ENCODE measurements around the gene GATC.

The GATC gene

DNA sequence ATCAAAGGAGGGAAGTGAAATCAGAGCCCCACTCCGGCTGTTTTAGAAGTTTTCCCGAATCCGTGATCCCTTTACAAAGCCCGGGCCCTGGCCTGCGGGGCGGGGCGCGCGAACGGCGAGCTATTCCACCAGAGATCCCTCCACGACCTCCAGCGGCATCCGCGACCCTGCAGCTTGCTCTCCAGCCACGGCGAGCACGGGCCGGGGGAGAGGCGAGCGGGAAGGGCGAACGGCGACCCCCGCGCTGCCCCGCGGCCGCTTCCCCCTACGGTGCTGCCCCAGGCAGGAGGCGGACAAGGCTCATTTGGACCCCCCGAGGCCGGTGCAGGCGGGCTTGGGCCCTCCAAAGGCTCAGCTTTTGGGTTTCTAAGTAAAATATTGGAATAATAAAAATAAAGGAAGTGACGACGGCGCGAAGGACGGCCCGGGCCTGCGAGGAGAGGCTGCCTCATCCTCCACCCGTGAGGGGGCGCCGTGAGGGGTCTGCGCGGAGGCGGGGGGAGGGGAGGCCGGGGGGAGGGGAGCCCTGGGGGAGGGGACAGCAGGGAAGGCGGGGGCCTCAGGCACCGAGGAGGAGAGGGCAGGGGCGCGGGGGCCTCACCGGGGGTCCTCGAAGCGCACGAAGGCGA, 22.7 kb downstream of the GATC start:
- H3K27me3 Mint-ChIP-seq = no peaks in the 10 kb centered on the region
- peaks cover 56% of the 10 kb centered on the region for H3K36me3 Mint-ChIP-seq (ENCODE audit: insufficient read depth)
- H3K4me1 Mint-ChIP-seq (ENCODE audit: low read depth in 2 of 2) = peaks cover 41 to 43% of the 10 kb centered on the region in 2 donors
- peak overlapping the region; percentile 91 to 92 for H3K27ac Mint-ChIP-seq
- H3K9me3 Mint-ChIP-seq = no peaks in the 10 kb centered on the region
- DNase-seq = peak in 2 of 3 experiments; percentile 9 to 18
- peak; percentile 38 for ATAC-seq (replicated peaks)
- peak overlapping the region; percentile 88 to 92 for H3K4me3 Mint-ChIP-seq

DNA sequence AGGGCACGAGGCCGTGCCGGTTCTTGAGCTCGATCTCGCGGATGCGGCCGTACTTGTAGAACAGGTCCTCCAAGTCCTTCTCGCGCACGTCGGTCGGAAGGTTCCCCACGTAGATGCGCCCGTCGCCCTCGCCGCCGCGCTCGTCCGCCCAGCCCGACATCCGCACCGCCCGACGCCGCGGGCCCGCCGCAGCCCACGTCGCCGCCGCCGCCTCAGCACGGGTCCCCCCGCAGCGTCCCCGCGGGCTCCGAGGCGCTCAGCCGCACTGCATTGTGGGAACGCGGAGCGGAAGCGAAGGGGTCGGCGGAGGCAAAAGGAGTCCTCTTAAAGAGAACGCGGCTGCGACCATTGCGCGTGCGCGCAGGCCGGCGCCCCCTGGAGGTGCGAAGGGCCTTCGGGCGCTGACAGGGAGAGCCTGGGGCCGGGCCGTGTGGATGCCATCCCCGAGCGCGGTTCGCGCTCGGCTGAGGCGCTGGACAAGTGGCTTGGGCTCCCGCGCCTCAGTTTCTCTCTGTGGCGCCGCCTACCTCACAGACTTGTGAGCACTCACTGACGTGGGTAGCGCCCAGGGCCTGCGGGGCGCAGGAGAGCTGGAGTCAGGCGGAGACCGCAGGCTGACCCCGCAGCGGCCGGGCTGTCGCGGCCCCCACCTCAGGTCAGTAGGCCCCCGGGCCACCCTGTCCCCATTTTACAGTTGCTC, 23.4 kb downstream of the GATC start, which contains the start of gene SRSF9:
Gene SRSF9, minus strand, starts transcription at position 299 of the 700 bp plus-strand sequence. Its CDS starts 139 bp downstream, at position 160.
- peak; percentile 86 for ATAC-seq (replicated peaks)
- DNase-seq = peak; percentile 96 to 97 (median 97)
- Mint-ChIP-seq H3K4me1 (ENCODE audit: low read depth in 2 of 2) (peaks cover 42 to 47% of the 10 kb centered on the region in 2 donors), H3K27ac (peak within 1 kb of the TSS; percentile 91 to 92), H3K27me3 (no peaks in the 10 kb centered on the region), H3K36me3 (ENCODE audit: insufficient read depth) (peaks cover 49% of the 10 kb centered on the region), H3K4me3 (peak within 1 kb of the TSS; percentile 88 to 92), H3K9me3 (no peaks in the 10 kb centered on the region)

DNA sequence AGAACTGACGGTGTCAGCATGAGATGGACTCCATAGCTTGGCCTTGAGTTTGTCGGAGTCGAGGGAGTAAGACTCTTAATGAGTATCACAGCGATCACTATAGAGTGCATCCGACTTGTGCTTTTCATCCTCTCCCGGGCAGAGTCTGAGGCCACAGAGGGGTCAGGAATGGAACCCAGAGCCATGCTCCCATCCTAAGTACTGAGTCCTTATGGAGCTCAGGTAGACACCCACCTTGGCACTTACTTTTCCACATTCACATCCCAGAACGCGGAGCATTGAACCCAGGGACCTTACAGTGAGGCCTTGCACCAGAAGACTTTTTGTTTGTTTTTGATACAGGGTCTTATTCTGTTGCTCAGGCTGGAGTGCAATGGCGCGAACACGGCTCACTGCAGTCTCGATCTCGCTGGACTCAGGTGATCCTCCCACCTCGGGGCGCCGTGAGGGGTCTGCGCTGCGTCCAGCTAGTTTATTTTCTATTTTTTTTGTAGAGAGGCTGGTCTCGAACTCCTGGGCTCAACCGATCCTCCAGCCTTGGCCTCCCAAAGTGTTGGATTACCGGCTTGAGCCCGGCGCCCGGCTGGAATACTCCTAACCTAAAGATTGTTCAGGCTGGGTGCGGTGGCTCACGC, 24.0 kb downstream of the GATC start:
- Mint-ChIP-seq H3K27me3 (no peaks in the 10 kb centered on the region), H3K4me3 (peak overlapping the region; percentile 88 to 92), H3K4me1 (ENCODE audit: low read depth in 2 of 2) (peaks cover 43 to 51% of the 10 kb centered on the region in 2 donors), H3K27ac (peak overlapping the region; percentile 91 to 92), H3K9me3 (no peaks in the 10 kb centered on the region), H3K36me3 (ENCODE audit: insufficient read depth) (peaks cover 43% of the 10 kb centered on the region)
- no peak for DNase-seq
- peak; percentile 11 for ATAC-seq (replicated peaks)

DNA sequence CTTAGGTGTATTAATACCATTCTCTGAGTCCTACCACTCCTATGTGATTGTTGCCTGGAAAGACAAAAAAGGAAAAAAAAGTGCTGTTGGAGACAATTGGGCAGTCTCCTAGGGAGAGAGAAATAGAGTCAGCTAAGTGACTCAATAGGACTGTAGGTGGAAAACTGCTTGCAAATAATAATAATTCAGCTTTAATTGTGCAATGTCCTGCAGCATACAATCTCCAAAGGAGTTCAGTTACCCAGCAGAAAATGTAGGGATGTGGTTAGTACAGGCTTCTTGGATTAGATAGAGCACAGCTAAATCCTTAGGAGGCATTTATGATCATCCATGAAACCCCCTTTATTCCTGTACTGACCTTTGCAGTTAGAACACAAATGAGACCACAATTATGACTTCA, 26.3 kb downstream of the GATC start:
- DNase-seq (no peak), ATAC-seq (replicated peaks) (no peak)
- H3K36me3 Mint-ChIP-seq (ENCODE audit: insufficient read depth) = peaks cover 22% of the 10 kb centered on the region
- no peaks in the 10 kb centered on the region for H3K27me3 Mint-ChIP-seq
- H3K4me1 Mint-ChIP-seq (ENCODE audit: low read depth in 2 of 2) = peaks cover 40 to 47% of the 10 kb centered on the region in 2 donors
- H3K9me3 Mint-ChIP-seq = no peaks in the 10 kb centered on the region
- H3K27ac Mint-ChIP-seq = peak overlapping the region in 1 of 2 donors; percentile 18
- no peak overlapping the region for H3K4me3 Mint-ChIP-seq

DNA sequence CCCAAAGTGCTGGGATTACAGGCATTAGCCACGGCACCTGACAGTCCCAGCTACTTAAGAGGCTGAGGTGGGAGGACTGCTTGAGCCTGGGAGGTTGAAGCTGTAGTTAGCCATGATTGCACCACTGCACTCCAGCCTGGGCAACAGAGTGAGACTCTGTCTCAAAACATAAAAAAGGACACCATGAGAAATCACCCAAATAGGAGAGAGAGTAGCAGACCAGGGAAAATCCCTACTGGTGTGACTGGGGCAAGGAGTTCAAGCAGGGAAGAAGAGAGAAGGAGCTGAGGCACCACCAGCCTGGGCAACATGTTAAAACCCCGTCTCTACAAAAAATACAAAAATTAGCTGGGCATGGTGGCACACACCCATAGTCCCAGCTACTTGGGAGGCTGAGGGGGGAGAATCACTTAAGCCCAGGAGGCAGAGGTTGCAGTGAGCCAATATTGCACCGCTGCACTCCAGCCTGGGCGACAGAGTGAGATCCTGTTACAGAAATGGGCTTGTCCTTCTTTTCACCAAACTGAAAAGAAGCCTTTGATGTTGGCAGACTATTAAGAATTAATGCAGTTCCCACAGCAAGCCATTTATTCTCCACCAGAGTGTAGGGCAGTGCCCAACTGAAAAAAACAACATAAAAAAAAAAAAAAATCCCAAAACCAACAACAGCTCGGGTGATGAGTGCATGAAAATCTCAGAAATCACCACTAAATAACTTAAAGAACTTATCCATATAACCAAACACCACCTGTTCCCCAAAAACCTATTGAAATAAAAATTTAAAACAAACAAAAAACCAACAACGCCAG, 27.8 kb downstream of the GATC start:
- Mint-ChIP-seq H3K27me3 (no peaks in the 10 kb centered on the region), H3K4me1 (ENCODE audit: low read depth in 2 of 2) (peaks cover 29 to 37% of the 10 kb centered on the region in 2 donors), H3K4me3 (no peak overlapping the region), H3K9me3 (no peaks in the 10 kb centered on the region), H3K36me3 (ENCODE audit: insufficient read depth) (peaks cover 14% of the 10 kb centered on the region), H3K27ac (peak overlapping the region in 1 of 2 donors; percentile 65)
- DNase-seq = no peak
- ATAC-seq (replicated peaks) = no peak

DNA sequence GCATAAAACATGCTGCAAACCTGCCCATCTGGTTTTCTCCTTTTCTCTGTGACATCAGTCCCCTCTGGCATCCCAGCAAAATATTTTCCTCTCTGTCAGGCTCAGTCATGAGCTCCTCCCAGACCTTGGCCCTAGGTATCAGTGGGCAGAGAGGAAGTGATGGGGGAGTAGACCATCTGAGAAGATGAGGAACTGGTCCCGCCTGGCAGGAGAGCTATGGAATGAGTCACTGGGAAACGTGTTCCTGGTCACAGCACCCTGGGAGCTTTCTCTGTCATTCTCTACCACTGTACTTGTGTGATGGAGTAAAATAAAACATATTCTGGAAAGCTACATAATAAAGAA, 28.3 kb downstream of the GATC start:
- H3K4me1 Mint-ChIP-seq (ENCODE audit: low read depth in 2 of 2) = peaks cover 31 to 40% of the 10 kb centered on the region in 2 donors
- H3K9me3 Mint-ChIP-seq = no peaks in the 10 kb centered on the region
- no peak overlapping the region for H3K4me3 Mint-ChIP-seq
- H3K36me3 Mint-ChIP-seq (ENCODE audit: insufficient read depth) = peaks cover 11% of the 10 kb centered on the region
- no peak overlapping the region for H3K27ac Mint-ChIP-seq
- no peaks in the 10 kb centered on the region for H3K27me3 Mint-ChIP-seq
- ATAC-seq (replicated peaks) (no peak), DNase-seq (no peak)

DNA sequence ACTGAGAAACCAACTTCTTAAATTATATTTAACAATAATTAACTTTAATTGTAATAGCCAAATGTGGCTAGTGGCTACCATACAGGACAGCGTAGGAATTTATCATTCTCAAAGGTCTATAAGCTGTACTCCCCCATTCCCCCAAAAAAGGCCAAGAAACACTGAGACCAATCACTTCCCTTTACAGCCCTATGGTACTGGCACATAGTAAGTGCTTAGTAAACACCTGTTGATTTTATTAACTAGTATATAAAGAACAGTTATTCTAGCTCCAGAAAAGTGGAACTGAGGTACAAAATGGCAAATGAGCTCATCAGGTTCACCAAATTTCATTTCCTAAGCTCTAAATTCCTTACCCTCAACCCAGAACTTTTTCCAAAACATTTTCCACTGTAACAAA, 29.4 kb downstream of the GATC start:
- Mint-ChIP-seq H3K27ac (no peak overlapping the region), H3K36me3 (ENCODE audit: insufficient read depth) (peaks cover 5% of the 10 kb centered on the region), H3K4me1 (ENCODE audit: low read depth in 2 of 2) (peaks cover 33 to 44% of the 10 kb centered on the region in 2 donors), H3K9me3 (no peaks in the 10 kb centered on the region), H3K4me3 (no peak overlapping the region), H3K27me3 (no peaks in the 10 kb centered on the region)
- DNase-seq (no peak), ATAC-seq (replicated peaks) (no peak)

DNA sequence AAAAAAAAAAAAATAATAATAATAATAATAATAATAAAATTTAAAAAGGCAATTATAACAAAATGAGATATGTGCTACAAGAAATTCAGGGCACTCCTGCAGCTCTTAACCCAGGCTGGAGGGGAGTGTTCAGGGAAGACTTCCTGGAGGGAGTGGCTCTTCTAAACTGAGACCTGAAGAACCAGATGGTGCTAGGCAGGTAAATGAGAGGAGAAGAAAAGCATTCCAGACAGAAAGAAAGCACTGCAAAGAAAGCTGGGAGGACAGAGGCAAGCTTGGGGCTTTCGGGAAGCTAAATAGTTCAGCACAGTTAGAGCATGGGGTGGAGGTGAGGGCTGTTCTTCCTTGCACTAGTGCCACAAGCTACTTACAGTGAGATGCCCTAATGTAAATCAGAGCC, 33.2 kb downstream of the GATC start:
- H3K9me3 Mint-ChIP-seq = no peaks in the 10 kb centered on the region
- ATAC-seq (replicated peaks) (no peak), DNase-seq (no peak)
- H3K36me3 Mint-ChIP-seq (ENCODE audit: insufficient read depth) = peaks cover 6% of the 10 kb centered on the region
- peaks cover 39 to 51% of the 10 kb centered on the region in 2 donors for H3K4me1 Mint-ChIP-seq (ENCODE audit: low read depth in 2 of 2)
- H3K4me3 Mint-ChIP-seq = peak overlapping the region; percentile 47 to 93
- no peaks in the 10 kb centered on the region for H3K27me3 Mint-ChIP-seq
- peak overlapping the region; percentile 97 to 98 for H3K27ac Mint-ChIP-seq

DNA sequence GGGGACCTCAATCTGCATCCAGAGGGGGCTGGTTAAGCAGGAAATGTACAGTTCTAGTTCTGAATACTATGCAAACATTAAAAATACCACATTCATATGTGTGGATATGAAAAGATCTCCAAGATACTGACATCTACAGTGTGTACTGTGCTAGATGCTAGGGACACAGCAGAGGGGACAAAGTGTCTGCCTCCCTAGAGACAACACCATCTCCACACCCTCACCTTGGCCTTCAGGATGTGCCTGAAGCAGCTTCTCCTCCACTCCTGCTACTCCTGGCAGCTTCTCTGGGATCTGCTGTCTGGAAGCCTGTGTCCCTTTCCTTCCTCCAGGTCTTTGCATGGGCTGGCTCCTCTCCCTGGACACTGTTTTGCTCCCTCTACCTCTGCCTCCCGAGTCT, 34.0 kb downstream of the GATC start:
- Mint-ChIP-seq H3K9me3 (no peaks in the 10 kb centered on the region), H3K27me3 (no peaks in the 10 kb centered on the region), H3K4me1 (ENCODE audit: low read depth in 2 of 2) (peaks cover 36 to 46% of the 10 kb centered on the region in 2 donors), H3K36me3 (ENCODE audit: insufficient read depth) (peaks cover 6% of the 10 kb centered on the region), H3K27ac (peak overlapping the region; percentile 97 to 98), H3K4me3 (peak overlapping the region; percentile 88 to 93)
- ATAC-seq (replicated peaks) (peak; percentile 23), DNase-seq (no peak)

DNA sequence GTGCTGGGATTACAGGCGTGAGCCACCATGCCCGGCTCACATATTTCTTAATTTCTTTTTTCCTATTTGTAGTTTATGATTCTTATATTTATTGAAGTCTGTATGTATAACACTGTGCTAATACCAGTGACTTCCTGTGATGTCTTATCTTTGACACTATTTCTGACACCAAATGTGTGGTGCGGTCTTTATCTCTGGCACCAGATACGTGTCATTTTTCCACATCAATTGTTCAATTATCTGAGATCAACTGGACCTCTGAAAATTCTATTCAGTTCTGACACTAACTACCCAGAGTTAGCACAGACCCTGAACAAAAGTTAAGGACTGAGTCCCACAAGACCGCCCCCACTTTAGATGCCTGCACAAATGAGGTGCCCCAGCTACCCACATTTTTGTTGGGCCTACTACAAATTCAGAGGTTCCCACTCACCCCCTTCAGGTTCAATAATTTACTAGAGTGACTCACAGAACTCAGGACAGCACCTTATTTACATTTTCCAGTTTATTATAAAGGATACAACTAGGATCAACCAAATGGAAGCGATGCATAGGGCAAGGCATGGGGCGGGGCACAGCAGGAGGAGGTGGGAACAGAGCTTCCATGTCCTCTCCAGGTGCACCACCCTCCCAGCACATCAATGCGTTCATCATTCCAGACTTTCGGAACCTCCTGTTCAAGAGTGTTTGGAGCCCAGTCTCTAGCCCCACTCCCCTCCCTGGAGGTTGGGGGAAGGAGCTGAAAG, 35.0 kb downstream of the GATC start:
- H3K9me3 Mint-ChIP-seq = no peaks in the 10 kb centered on the region

DNA sequence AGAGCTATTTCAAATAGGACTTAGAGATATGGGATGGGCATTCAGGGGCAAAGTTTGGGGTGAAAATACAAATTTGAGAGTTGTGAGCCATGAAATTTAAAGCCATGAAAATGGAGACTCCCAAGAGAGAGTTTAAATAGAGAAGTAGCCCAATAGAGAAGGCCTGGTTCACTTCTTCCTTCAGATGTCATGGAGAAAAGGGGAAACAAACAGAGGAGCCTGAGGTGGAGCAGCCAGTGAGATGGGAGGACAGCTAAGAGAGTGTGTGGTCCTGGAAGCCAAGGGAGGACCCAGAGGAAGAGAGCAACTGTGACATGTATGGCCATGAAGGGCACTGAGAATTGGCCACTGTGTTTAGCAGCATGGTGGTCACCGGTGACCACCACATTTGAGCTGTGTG, 37.4 kb downstream of the GATC start:
- Mint-ChIP-seq H3K27me3 (no peaks in the 10 kb centered on the region), H3K9me3 (no peaks in the 10 kb centered on the region), H3K36me3 (ENCODE audit: insufficient read depth) (peaks cover 6% of the 10 kb centered on the region), H3K4me1 (ENCODE audit: low read depth in 2 of 2) (peaks cover 35 to 38% of the 10 kb centered on the region in 2 donors), H3K4me3 (no peak overlapping the region), H3K27ac (peak overlapping the region in 1 of 2 donors; percentile 86)
- no peak for DNase-seq
- ATAC-seq (replicated peaks) = no peak

More for the DNA sequence above, 35.0 kb downstream of the GATC start:
- H3K36me3 Mint-ChIP-seq (ENCODE audit: insufficient read depth) = peaks cover 6% of the 10 kb centered on the region
- ATAC-seq (replicated peaks) = peak; percentile 99
- H3K27ac Mint-ChIP-seq = peak overlapping the region; percentile 97 to 98
- H3K4me3 Mint-ChIP-seq = peak overlapping the region; percentile 88 to 93
- H3K4me1 Mint-ChIP-seq (ENCODE audit: low read depth in 2 of 2) = peaks cover 36 to 42% of the 10 kb centered on the region in 2 donors
- peak in 2 of 3 experiments; percentile 14 to 29 for DNase-seq
- H3K27me3 Mint-ChIP-seq = no peaks in the 10 kb centered on the region

DNA sequence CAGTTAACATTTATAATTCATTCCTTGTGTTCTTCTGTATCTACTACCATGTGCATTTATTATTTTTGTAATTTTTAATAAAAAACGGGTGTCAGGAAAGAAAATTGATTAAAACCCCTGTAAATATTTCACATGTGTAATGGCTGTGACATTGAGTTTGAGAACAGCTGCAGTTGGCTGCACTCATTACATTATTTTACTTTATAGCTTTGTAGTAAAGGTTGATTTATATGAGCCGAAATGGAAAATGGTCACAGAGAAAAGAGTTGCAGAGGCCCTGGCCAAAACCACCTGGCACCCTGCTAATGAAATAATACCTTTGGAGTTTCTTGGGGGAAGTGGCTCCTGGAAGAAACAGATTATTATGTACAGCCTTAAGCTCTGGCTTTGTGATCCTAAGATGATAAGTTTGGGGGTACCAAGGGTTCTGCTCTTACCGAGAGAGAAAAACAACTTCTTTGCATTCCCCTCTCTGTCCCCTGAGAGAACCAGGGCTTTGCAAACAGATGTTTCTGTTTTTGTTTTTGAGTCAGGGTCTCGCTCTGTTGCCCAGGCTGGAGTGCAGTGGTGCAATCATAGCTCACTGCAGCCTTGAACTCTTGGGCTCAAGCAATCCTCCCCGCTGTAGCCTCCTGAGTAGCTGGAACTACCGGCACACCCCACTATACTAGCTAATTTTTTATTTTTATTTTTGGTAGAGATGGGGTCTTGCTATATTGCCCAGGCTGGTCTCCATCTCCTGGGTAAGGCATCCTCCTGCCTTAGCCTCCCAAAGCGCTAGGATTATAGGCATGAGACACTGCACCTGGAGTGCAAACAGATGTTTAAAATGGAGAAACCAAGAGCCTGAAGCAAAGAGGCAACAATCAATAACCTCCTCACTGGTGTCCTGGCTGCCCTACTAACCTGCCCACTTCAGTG, 40.0 kb downstream of the GATC start:
- H3K9me3 Mint-ChIP-seq = no peaks in the 10 kb centered on the region
- no peak for DNase-seq
- no peak overlapping the region for H3K4me3 Mint-ChIP-seq
- ATAC-seq (replicated peaks) = no peak
- no peaks in the 10 kb centered on the region for H3K27me3 Mint-ChIP-seq
- H3K4me1 Mint-ChIP-seq (ENCODE audit: low read depth in 2 of 2) = peaks cover 16 to 20% of the 10 kb centered on the region in 2 donors
- peaks cover under 1% of the 10 kb centered on the region for H3K36me3 Mint-ChIP-seq (ENCODE audit: insufficient read depth)
- no peak overlapping the region for H3K27ac Mint-ChIP-seq

Measured in effector memory CD8-positive, alpha-beta T cell (primary cell).